CD4-positive, alpha-beta T cell treated with Interleukin-2 at 100 ng/mL for 4 hours (primary cell): ENCODE measurements around the gene PCBP1.
"Not testable (repeated sequence)": the region's sequence is repeated elsewhere in the genome, so short reads cannot be mapped to it uniquely, and the experiment has no call there.

ENCODE experiments used
- DNase-seq: peaks from one replicate; pipeline ENCODE4 v3.0.0-alpha.2; 2020; ENCODE audit warnings: low spot score

The PCBP1 gene

GRCh38 chr2:70099270-70099669, 12.0 kb downstream of the PCBP1 start:
- DNase-seq, result no peak

GRCh38 chr2:70101174-70101573, 13.9 kb downstream of the PCBP1 start:
- no peak for DNase-seq

- not testable (repeated sequence) for DNase-seq
These were observed 14.4 kb downstream of the PCBP1 start for GRCh38 chr2:70101686-70102085.

GRCh38 chr2:70102323-70102905, 15.1 kb downstream of the PCBP1 start:
- DNase-seq, result not testable (repeated sequence)

- DNase-seq, result peak; percentile 40
These were observed 16.3 kb downstream of the PCBP1 start for GRCh38 chr2:70103531-70104061.

GRCh38 chr2:70104231-70105111, 17.2 kb downstream of the PCBP1 start:
- peak; percentile 55 for DNase-seq

GRCh38 chr2:70106138-70106537, 18.9 kb downstream of the PCBP1 start:
- DNase-seq, result not testable (repeated sequence)

- not testable (repeated sequence) for DNase-seq
These were observed 23.1 kb downstream of the PCBP1 start for GRCh38 chr2:70110397-70110796.

GRCh38 chr2:70111752-70112591, 24.7 kb downstream of the PCBP1 start:
- no peak for DNase-seq

GRCh38 chr2:70113359-70114070, 26.2 kb downstream of the PCBP1 start:
- DNase-seq, result no peak

GRCh38 chr2:70115646-70116442, 28.6 kb downstream of the PCBP1 start:
- no peak for DNase-seq

- no peak for DNase-seq
These were observed 29.8 kb downstream of the PCBP1 start for GRCh38 chr2:70116936-70117552.

GRCh38 chr2:70118798-70119454, 31.6 kb downstream of the PCBP1 start:
- DNase-seq, result no peak

- no peak for DNase-seq
These were observed 34.5 kb downstream of the PCBP1 start for GRCh38 chr2:70121627-70122372.

- DNase-seq, result no peak
These were observed 35.2 kb downstream of the PCBP1 start for GRCh38 chr2:70122470-70122869.

GRCh38 chr2:70123051-70123828, 36.0 kb downstream of the PCBP1 start:
- DNase-seq, result no peak

- DNase-seq, result no peak
These were observed 36.5 kb downstream of the PCBP1 start for GRCh38 chr2:70123829-70124116.

GRCh38 chr2:70124983-70125480, 37.8 kb downstream of the PCBP1 start:
- DNase-seq, result peak; percentile 62
